Spleen (tissue), 7 donors: Measurements from ENCODE around the gene PSMB5.
A peak's percentile ranks its signal among the peaks of the same experiment; 100 is the strongest.

Experiments used
- POLR2A ChIP-seq, 3 donors: fragments of 450-650 bp; IDR thresholded peaks; one replicate each; pipeline ENCODE4 v1.5.1; 2017; ENCODE audit warnings: antibody characterized with exemption in 3 of 3, mild to moderate bottlenecking in 1 of 3
- POLR2AphosphoS5 ChIP-seq, 3 donors: sonication (generic); formaldehyde crosslinking; IDR thresholded peaks; one replicate each; pipeline ENCODE4 v1.5.1; 2017; ENCODE audit warnings: antibody characterized with exemption in 3 of 3
- TF ChIP-seq, protein P1 (sequence below), 11 experiments: fragments of 200-600 bp in 7 of 11; fragments of 450-650 bp in 4 of 11; sonication (generic) in 4 of 11; IDR thresholded peaks in 8 of 11; conservative IDR thresholded peaks in 3 of 11; 1 replicate in 7 of 11; 2 replicates in 4 of 11; pipeline versions ENCODE4 v1.4.0 to v1.8.0; 2016 to 2021; ENCODE audit warnings: antibody characterized with exemption in 11 of 11, inconsistent platforms in 4 of 11, mild to moderate bottlenecking in 1 of 11
- donor health status: DM: no; HTN: no; CAD: no; lungs with moderate emphysema.
- donor health status: DM: no; HTN: no; CAD: no.
- donor health status: DM: no; HTN: no; CAD: no.

DNA sequence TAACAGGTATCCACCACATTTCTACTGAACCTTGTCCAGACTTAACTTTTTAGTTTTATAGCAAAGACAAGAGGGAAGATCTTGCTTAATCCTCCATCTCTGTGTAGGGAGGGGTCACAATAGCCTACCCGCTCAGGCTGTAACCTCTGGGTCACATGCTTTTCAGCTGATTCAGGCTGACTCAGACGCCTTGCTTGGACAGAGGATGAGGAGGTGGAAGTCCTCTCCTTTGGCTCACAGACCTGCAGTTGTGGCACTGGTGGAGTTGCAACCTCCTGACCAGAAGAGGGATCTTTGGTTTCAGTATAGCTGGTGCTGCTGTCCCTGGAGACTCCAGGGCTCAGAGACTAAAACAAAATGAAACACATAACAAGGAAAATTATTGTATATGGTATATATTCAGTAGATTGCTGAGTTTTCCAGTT is 44.0 kb upstream of the PSMB5 start:
- TF ChIP-seq, protein P1, sequence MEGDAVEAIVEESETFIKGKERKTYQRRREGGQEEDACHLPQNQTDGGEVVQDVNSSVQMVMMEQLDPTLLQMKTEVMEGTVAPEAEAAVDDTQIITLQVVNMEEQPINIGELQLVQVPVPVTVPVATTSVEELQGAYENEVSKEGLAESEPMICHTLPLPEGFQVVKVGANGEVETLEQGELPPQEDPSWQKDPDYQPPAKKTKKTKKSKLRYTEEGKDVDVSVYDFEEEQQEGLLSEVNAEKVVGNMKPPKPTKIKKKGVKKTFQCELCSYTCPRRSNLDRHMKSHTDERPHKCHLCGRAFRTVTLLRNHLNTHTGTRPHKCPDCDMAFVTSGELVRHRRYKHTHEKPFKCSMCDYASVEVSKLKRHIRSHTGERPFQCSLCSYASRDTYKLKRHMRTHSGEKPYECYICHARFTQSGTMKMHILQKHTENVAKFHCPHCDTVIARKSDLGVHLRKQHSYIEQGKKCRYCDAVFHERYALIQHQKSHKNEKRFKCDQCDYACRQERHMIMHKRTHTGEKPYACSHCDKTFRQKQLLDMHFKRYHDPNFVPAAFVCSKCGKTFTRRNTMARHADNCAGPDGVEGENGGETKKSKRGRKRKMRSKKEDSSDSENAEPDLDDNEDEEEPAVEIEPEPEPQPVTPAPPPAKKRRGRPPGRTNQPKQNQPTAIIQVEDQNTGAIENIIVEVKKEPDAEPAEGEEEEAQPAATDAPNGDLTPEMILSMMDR (IDR thresholded peaks at IDR 0.05 in 8 of 11, conservative IDR thresholded peaks at IDR 0.05 in 3 of 11) = no peak
- TF ChIP-seq POLR2AphosphoS5 (IDR thresholded peaks at IDR 0.05) (peak in 2 of 3 donors; percentile 22 to 65), POLR2A (IDR thresholded peaks at IDR 0.05) (no peak)
